Fibroblast of lung (primary cell): ENCODE measurements around the gene C10orf62.

Source experiments
- CTCF ChIP-seq, 2 donors: IDR thresholded peaks in 1 of 2; conservative IDR thresholded peaks in 1 of 2; 1 replicate in 1 of 2; 2 replicates in 1 of 2; pipeline ENCODE4 v1.5.1; 2011 to 2012; ENCODE audit warnings: low read length in 2 of 2, control low read depth in 1 of 2, inconsistent platforms in 1 of 2, low read depth in 1 of 2, mild to moderate bottlenecking in 1 of 2
- EZH2 ChIP-seq: IDR thresholded peaks from 2 replicates; pipeline ENCODE4 v1.5.1; 2012; ENCODE audit warnings: low read length, control low read depth, mild to moderate bottlenecking; ENCODE audit errors: missing control alignments

GRCh38 chr10:97596101-97597082, 6.9 kb downstream of the C10orf62 start:
- TF ChIP-seq CTCF (conservative IDR thresholded peaks at IDR 0.05 in 1 of 2, IDR thresholded peaks at IDR 0.05 in 1 of 2; ENCODE audit: low read depth in 1 of 2, low read length in 2 of 2), result no peak
- no peak for TF ChIP-seq EZH2
